HG03139 (cell line): ENCODE data around the gene SELENOS.

ENCODE experiments used
- ATAC-seq: cut with Tn5 transposase; IDR thresholded peaks from one replicate; pipeline ENCODE4 v1.9.1; 2021; ENCODE audit not compliant: unreplicated experiment

SELENOS gene, protein sequence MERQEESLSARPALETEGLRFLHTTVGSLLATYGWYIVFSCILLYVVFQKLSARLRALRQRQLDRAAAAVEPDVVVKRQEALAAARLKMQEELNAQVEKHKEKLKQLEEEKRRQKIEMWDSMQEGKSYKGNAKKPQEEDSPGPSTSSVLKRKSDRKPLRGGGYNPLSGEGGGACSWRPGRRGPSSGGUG

GRCh38 chr15:101277038-101277822 is at the start of gene SELENOS:
Gene SELENOS, minus strand, starts transcription at chr15:101277485. Its CDS starts 68 bp downstream, at chr15:101277417.
- ATAC-seq, result peak; percentile 91

DNA sequence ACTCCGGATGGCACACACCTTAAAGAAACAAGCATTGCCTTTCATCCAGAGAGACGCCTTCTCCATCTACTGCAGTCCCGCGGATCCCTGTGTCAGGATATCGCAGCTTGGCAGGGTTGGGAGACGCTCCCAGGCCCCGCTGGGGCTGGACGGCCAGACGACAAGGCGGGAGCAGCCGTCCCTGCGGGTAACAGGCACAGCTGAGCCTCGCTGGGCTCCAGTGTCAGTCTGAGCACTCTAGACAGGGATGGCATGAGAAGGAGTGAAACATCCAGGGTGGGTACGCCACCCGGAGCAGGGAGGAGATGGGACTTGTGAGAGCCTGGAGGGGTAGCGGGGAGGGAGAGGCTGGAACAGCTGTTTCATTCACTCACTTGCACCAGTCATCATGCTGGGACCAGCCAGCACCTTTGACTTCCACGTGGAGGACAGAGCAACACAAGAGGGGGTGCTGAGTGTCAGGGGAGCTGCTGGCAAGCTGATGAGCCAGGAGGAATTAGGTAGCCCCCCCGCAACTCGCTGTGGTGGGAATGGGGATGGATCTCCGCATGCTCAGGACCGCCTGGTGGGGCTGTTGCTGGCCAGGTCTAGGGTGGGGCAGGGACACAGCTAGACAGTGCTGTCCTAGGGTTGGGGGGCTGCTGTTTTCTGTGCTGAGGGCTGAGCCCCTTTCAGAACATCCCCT is 49.3 kb upstream of the SELENOS start:
- no peak for ATAC-seq

DNA sequence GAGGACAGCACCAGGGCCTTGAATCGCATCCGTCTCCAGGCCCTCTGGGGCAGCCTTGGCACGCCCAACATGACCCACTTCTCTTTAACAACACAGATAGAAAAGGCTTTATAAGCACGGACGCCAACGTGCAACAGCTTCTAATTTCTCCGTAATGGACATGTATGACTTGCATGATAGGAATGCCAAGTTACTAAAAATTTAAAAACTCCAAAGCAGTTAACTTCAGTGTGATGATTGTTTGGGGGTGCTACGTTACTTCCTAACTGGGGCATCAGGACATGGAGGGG is 48.7 kb upstream of the SELENOS start:
- no peak for ATAC-seq

DNA sequence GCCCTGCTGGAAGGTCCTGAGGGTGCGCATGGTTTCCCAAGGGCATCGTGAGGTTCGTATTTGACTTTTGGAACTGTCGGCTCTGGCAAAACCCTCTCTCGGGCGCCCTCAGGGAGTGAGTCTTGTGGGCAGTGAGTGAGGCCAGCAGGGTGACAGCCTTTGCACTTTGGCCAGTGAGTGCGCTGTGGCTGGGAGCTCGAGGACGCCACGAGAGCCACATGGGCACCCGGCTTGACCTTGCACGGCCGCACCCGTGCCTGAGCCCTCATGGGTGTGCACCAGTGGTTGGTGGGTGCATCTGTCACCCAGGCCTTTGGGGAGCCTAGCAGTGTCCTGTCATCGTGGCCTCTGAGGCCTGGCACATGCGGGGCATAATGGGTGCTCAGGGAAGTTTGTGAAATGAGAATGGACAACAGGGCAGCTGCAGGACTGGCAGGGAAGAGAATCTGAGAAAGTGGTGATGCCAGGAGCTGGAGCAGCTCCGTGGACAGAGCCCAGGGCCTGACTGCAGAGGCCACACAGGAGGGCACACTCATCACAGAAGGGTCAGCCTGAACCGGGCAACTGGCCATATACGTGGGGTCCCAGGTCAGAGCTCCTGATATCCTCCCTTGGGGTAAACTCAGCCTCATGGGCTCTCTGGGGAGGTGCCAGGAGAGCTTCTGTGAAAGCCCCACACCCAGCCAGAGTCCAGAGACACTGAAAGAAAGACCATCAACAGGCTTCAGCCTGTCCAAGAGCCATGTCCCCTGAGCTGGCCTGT is 48.2 kb upstream of the SELENOS start:
- no peak for ATAC-seq

GRCh38 chr15:101324524-101325177 is 47.4 kb upstream of the SELENOS start:
- no peak for ATAC-seq

GRCh38 chr15:101323793-101324523 is 46.7 kb upstream of the SELENOS start:
- ATAC-seq, result no peak

- no peak for ATAC-seq
Observed at GRCh38 chr15:101322854-101323477, 45.7 kb upstream of the SELENOS start.

DNA sequence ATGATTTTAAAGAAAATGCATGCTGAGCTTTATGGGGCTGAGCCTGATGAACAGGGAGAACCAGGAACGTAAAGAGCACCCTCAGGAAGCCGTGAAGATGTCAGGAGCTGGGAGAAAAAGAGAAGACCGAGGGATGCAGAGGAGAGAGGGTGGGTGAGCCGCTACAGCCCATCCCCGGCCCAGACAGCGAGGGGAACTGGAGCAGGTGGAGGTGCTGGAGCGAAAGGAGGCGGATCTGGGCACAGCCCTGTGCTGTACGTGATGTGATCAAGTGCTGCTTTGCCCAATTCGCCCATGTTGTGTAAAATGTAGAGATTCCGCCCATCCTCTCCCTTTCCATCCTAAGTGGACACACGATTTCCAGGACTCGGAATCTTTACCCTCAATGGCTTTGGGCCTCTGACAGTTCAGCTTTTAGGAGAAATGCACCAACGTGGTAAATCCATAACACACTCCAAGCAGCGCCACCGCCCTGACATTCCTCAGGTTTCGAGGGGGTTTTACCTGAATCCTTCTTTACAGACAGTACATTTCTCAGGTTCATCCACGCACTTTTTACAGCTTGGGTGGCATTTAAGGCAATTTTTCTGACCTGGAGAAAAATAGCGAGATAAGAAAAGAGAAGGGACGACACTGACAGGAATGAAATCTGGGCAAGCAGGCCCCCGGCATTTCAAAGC is 44.9 kb upstream of the SELENOS start:
- no peak for ATAC-seq

DNA sequence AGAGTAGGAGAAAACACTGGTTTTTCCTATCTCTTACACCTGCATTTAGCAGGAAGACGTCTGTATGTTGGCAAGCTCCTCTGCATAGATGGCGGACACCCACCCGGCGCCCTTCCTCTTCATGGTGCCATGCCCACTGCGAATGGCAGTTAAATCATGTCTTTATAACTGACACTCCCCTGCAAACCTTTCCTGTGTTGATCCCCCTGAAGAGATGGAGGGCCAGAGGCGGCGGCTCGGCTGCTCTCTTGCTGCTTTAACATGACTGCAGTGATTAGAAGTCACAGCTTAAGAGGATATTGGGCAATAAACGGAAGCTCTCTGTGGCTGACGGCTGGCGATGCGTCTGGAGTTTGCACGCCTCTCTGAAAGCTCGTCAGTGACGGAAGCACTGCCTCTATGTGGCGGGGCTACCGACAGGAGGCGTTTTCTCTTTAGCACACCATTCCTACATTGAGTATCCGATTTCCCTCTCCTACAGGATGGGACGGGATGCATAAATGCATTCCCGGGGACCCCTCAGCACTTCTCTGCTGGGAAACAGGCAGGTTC is 43.3 kb upstream of the SELENOS start:
- no peak for ATAC-seq

DNA sequence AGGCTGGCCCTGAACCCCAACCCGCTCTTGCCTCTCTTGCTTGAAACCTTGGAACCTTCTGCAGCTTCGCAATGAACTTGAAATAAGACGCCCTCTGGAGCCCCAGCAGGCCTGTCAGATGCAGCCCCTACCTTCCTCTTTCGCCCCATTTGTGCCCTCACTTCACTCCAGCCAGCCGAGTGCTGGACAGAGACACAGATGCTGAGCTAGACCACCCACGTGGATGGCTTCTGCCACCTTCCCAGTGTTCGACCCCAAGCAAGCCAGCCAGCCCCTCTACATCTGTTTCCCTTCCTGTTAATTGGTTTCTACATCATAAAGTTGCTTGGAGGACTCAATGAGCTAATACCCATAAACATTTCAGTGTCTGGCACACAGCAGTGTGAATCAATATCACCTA is 41.6 kb upstream of the SELENOS start:
- no peak for ATAC-seq

- no peak for ATAC-seq
Observed at GRCh38 chr15:101318147-101318819, 41.0 kb upstream of the SELENOS start.

GRCh38 chr15:101317336-101317872 is 40.1 kb upstream of the SELENOS start:
- ATAC-seq, result no peak

DNA sequence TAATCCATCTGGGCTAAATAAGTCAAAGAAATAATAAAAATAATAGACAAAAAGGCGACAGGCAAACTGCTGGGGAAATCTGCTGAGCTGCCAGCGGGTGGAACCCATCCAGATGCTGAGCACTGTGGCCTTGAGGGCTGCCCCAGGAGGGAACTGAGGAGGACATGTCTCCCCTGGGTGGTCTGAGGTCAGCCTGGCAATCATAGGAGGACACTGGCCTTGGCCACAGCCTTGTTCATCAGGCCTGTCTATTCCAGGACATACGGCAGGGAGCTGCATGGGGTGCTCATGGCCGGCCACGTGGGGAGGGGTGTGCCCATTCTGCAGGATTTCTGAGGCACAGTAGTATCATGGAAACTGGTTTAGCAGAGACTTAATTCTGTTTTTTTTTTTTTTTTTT is 39.2 kb upstream of the SELENOS start:
- ATAC-seq, result no peak

DNA sequence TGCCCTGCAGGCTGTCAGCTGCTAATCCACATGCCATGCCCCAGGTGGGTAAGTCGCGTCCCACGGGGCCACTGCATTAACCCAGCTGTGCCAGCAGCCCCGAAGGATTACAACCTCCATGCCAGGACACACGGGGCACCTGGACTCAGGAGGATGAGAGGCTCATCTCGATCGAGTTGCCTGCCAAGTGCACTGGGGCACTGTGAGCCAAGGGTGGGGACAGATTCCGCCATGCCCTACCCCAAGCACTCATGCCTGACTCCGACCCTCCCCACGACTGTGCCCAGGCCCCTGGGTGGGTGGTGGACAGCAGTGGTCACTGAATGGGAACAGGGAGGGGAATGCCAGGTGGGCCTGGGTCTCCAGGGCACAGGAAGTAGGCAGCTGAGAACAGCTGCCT is 38.5 kb upstream of the SELENOS start:
- no peak for ATAC-seq

GRCh38 chr15:101314336-101315125 is 37.2 kb upstream of the SELENOS start:
- ATAC-seq, result no peak

DNA sequence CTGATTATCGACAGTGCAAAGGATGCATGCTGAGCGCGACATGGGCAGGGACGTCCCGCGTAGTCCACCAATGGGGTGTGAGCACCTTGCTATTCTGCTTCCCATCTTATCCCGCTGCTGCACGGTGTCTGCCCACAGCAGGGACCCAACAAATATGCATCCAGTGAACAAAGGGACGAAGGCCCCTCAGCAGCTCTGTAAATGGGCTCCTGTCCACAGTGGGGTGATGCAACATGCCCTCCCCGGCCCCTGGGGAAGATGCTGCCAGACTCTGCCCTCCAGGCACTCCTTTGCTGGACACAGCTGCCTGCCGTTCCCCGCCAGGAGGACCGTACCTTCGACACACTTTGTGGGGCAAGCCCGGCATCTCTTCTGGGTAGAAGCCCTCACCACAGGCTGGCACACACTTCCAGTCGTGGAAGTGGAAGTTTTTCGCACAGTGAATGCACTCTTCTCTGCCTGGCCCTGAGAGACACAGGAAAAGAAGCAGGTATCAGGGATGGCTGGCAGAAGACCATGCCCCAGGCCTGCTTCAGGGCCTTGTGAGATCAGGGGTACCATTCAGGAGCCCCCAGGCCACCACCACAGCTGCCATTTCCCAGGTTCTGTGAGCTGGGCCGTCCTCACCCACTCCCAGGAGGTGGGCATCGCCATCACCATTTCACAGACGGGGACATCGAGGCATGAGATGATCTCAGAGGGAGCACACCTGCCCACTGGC is 35.9 kb upstream of the SELENOS start:
- ATAC-seq, result no peak

DNA sequence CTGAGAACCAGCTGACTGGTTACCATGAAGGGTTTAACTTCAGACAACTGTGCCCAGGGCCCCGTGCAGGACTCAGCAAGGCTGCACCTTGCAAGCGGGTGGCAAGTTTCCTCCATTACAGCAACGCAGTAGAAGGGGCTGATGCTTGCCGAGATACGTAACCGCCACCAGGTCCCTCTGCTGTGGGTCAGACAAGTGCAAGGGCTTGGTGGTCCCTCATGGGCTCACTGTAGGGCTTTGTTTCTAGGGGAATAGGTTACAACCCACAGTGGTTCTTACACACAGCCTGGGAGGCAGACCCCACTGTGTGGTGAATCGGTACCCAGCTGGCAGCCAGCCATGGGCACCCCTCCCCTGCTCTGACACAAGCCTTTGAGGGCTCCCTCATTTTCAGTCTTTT is 33.2 kb upstream of the SELENOS start:
- ATAC-seq, result no peak
